HCT116 (cell line): Measurements from ENCODE around the gene ZP1. TPM values are rescaled to one million over a fixed set of nuclear protein-coding genes. Genes with fewer than 3 reads are reported as not detected.

Experiments
- ATAC-seq: fragments of 200-7000 bp; cut with Tn5 transposase; 2 replicates; pipeline ENCODE4 v1.9.1; 2020; ENCODE audit warnings: mild to moderate bottlenecking, moderate library complexity
- BruUV-seq: library from RNA; stranded (reverse); fragments of 400-500 nt; replicated peaks from 2 replicates; lab custom pipeline; 2021; lab: Mats Ljungman, UMichigan
- CTCF ChIA-PET: fragments of 300-600 bp; sonication (Branson Sonifier 250); formaldehyde crosslinking; loops from one replicate; lab custom pipeline; 2021; ENCODE audit warnings: antibody characterized with exemption; lab: Charles Lee
- POLR2A ChIA-PET: fragments of 300-600, 350-600 bp; sonication (Branson Sonifier 250); formaldehyde crosslinking; loops from one replicate; lab custom pipeline; 2021; ENCODE audit warnings: antibody characterized with exemption; lab: Charles Lee
- RAD21 ChIA-PET, 2 experiments: fragments of 300-600 bp; sonication (Branson Sonifier 250); formaldehyde crosslinking; loops; one replicate each; lab custom pipeline; 2023; ENCODE audit warnings: low total read pairs in 2 of 2; ENCODE audit not compliant: uncharacterized antibody in 2 of 2, unreplicated experiment in 2 of 2, low non-redundant PET in 1 of 2; lab: Charles Lee
- DNase-seq: peaks from one replicate; pipeline ENCODE4 v3.0.0-alpha.2; 2010; ENCODE audit warnings: low read depth, low spot score
- H2AFZ ChIP-seq: fragments of 200-600 bp; shearing (Covaris generic), sonication (generic); 2 replicates; pipeline ENCODE4 v1.6.1; 2017; ENCODE audit warnings: low read depth, mixed run types, mixed read lengths, antibody characterized with exemption, low read length; ENCODE audit not compliant: poor library complexity, severe bottlenecking
- H3K27ac ChIP-seq: 2 replicates; pipeline ENCODE4 v1.5.1; 2012; ENCODE audit warnings: low read depth, low read length
- H3K27me3 ChIP-seq: fragments of 200-600 bp; sonication (generic); 2 replicates; pipeline ENCODE4 v1.6.1; 2016; ENCODE audit warnings: mixed run types, low read length, mixed read lengths; ENCODE audit not compliant: insufficient read depth
- H3K36me3 ChIP-seq, 2 experiments: fragments of 200-500 bp in 1 of 2; fragments of 200-600 bp in 1 of 2; sonication (Bioruptor generic) in 1 of 2; sonication (generic) in 1 of 2; 2 replicates each; pipeline versions ENCODE4 v1.5.1 to v1.6.1; 2014 to 2016; ENCODE audit warnings: low read length in 2 of 2, inconsistent platforms in 1 of 2, mixed read lengths in 1 of 2, mixed run types in 1 of 2; ENCODE audit not compliant: insufficient read depth in 2 of 2, control insufficient read depth in 1 of 2
- H3K4me1 ChIP-seq, 2 experiments: fragments of 200-600 bp in 1 of 2; sonication (generic) in 1 of 2; 2 replicates each; pipeline versions ENCODE4 v1.5.1 to v1.6.1; 2012 to 2017; ENCODE audit warnings: low read length in 2 of 2, inconsistent platforms in 1 of 2, mild to moderate bottlenecking in 1 of 2, mixed read lengths in 1 of 2, mixed run types in 1 of 2, moderate library complexity in 1 of 2; ENCODE audit not compliant: insufficient read depth in 2 of 2, control insufficient read depth in 1 of 2
- H3K4me2 ChIP-seq: fragments of 200-600 bp; sonication (generic); 2 replicates; pipeline ENCODE4 v1.6.1; 2017; ENCODE audit warnings: mixed run types, low read length, mixed read lengths
- H3K4me3 ChIP-seq, 2 experiments: fragments of 200-600 bp in 1 of 2; sonication (generic) in 1 of 2; replicated peaks in 1 of 2; 2 replicates each; pipeline ENCODE4 v1.5.1; 2011 to 2016; ENCODE audit warnings: low read length in 2 of 2, control low read depth in 1 of 2, low read depth in 1 of 2, mild to moderate bottlenecking in 1 of 2, mixed read lengths in 1 of 2, mixed run types in 1 of 2
- H3K79me2 ChIP-seq: fragments of 200-600 bp; sonication (generic); 2 replicates; pipeline ENCODE4 v1.6.1; 2017; ENCODE audit warnings: mild to moderate bottlenecking, mixed run types, low read length, moderate library complexity, mixed read lengths; ENCODE audit not compliant: insufficient read depth
- H3K9ac ChIP-seq: fragments of 200-600 bp; sonication (generic); 2 replicates; pipeline ENCODE4 v1.6.1; 2016; ENCODE audit warnings: low read length, mixed read lengths
- H3K9me2 ChIP-seq: fragments of 200-600 bp; sonication (generic), shearing (Covaris generic); 2 replicates; pipeline ENCODE4 v1.6.1; 2017; ENCODE audit warnings: mixed run types, mild to moderate bottlenecking, moderate library complexity; ENCODE audit not compliant: insufficient read depth
- H3K9me3 ChIP-seq, 2 experiments: fragments of 200-500 bp in 1 of 2; fragments of 200-600 bp in 1 of 2; sonication (Bioruptor generic) in 1 of 2; sonication (generic) in 1 of 2; 2 replicates each; pipeline ENCODE4 v1.6.1; 2014 to 2017; ENCODE audit warnings: low read length in 2 of 2, mixed read lengths in 2 of 2, inconsistent platforms in 1 of 2, low read depth in 1 of 2, mild to moderate bottlenecking in 1 of 2, mixed run types in 1 of 2, moderate library complexity in 1 of 2; ENCODE audit not compliant: control insufficient read depth in 1 of 2, insufficient read depth in 1 of 2
- H4K20me1 ChIP-seq: fragments of 200-600 bp; sonication (generic), shearing (Covaris generic); 2 replicates; pipeline ENCODE4 v1.6.1; 2017; ENCODE audit warnings: mixed run types, mild to moderate bottlenecking, moderate library complexity; ENCODE audit not compliant: insufficient read depth
- CBX3 ChIP-seq: IDR thresholded peaks from 2 replicates; pipeline ENCODE4 v1.6.1; 2012; ENCODE audit warnings: low read depth
- CEBPB ChIP-seq: IDR thresholded peaks from 2 replicates; pipeline ENCODE4 v1.6.1; 2012; ENCODE audit warnings: low read depth
- CTCF ChIP-seq, 3 experiments: fragments of 200-600 bp in 1 of 3; sonication (generic) in 1 of 3; IDR thresholded peaks in 2 of 3; conservative IDR thresholded peaks in 1 of 3; 2 replicates each; pipeline ENCODE4 v1.5.1; 2012 to 2017; ENCODE audit warnings: low read depth in 2 of 3, low read length in 2 of 3, antibody characterized with exemption in 1 of 3, borderline replicate concordance in 1 of 3, control low read depth in 1 of 3, mild to moderate bottlenecking in 1 of 3, mixed read lengths in 1 of 3, mixed run types in 1 of 3, moderate library complexity in 1 of 3; ENCODE audit not compliant: insufficient read depth in 1 of 3
- EGR1 ChIP-seq: IDR thresholded peaks from 2 replicates; pipeline ENCODE4 v1.6.1; 2012; ENCODE audit warnings: low read depth
- ELF1 ChIP-seq: IDR thresholded peaks from 2 replicates; pipeline ENCODE4 v1.6.1; 2012; ENCODE audit warnings: low read depth, borderline replicate concordance
- EZH2phosphoT487 ChIP-seq: fragments of 200-600 bp; IDR thresholded peaks from 2 replicates; pipeline ENCODE4 v1.6.1; 2018; ENCODE audit warnings: antibody characterized with exemption, borderline replicate concordance
- FOSL1 ChIP-seq: IDR thresholded peaks from 2 replicates; pipeline ENCODE4 v1.6.1; 2012; ENCODE audit warnings: low read depth
- JUND ChIP-seq: IDR thresholded peaks from 2 replicates; pipeline ENCODE4 v1.6.1; 2012
- MAX ChIP-seq: IDR thresholded peaks from 2 replicates; pipeline ENCODE4 v1.6.1; 2012
- RAD21 ChIP-seq: IDR thresholded peaks from 2 replicates; pipeline ENCODE4 v1.6.1; 2012; ENCODE audit warnings: low read depth, mild to moderate bottlenecking
- SIN3A ChIP-seq: IDR thresholded peaks from 2 replicates; pipeline ENCODE4 v1.6.1; 2012; ENCODE audit warnings: low read depth
- SP1 ChIP-seq: IDR thresholded peaks from 2 replicates; pipeline ENCODE4 v1.6.1; 2012; ENCODE audit warnings: low read depth
- SRF ChIP-seq: IDR thresholded peaks from 2 replicates; pipeline ENCODE4 v1.6.1; 2012; ENCODE audit warnings: low read depth
- TCF7L2 ChIP-seq: IDR thresholded peaks from 2 replicates; pipeline ENCODE4 v1.7.0; 2011; ENCODE audit warnings: borderline replicate concordance, inconsistent platforms; ENCODE audit not compliant: insufficient read depth, insufficient read length; ENCODE audit errors: extremely low read depth
- YY1 ChIP-seq: IDR thresholded peaks from 2 replicates; pipeline ENCODE4 v1.6.1; 2011; ENCODE audit warnings: low read length, low read depth, moderate library complexity, mild to moderate bottlenecking; ENCODE audit not compliant: insufficient replicate concordance; ENCODE audit errors: extremely low read depth
- ZBTB33 ChIP-seq: IDR thresholded peaks from 2 replicates; pipeline ENCODE4 v1.6.1; 2011; ENCODE audit warnings: mild to moderate bottlenecking, low read length, moderate library complexity; ENCODE audit not compliant: insufficient replicate concordance; ENCODE audit errors: extremely low read depth
- ZFX ChIP-seq: fragments of 450-650 bp; IDR thresholded peaks from 2 replicates; pipeline ENCODE4 v1.6.1; 2017
- ZNF274 ChIP-seq: fragments of 200-500 bp; sonication (Bioruptor generic); IDR thresholded peaks from 2 replicates; pipeline ENCODE4 v1.6.1; 2014; ENCODE audit warnings: mild to moderate bottlenecking, low read depth, low read length, inconsistent platforms
- intact Hi-C: fragments of 100-400 bp; cut with micrococcal nuclease; formaldehyde crosslinking; loops from 2 replicates; pipeline ENCODE4 v1.10.0; 2022
- total RNA-seq: library from RNA; stranded (reverse); gene quantifications from one replicate; pipeline ENCODE4 v1.2.1, GENCODE V29; 2021; ENCODE audit not compliant: unreplicated experiment

Gene ZP1
- total RNA-seq, 1 experiment from 2014 or later = not detected

- H3K27me3 ChIP-seq = no peaks in the 10 kb centered on the region
- DNase-seq (no peak), ATAC-seq (no peak)
- H3K9ac ChIP-seq = no peak overlapping the region
- H3K9me2 ChIP-seq = no peaks in the 10 kb centered on the region
- ChIA-PET POLR2A (no interaction called here), CTCF (no interaction called here), RAD21 (no interaction called here)
- peaks cover 10 to 16% of the 10 kb centered on the region in 2 experiments for H3K4me1 ChIP-seq
- H3K9me3 ChIP-seq = no peaks in the 10 kb centered on the region
- intact Hi-C loops = no loop called here
- H4K20me1 ChIP-seq = no peaks in the 10 kb centered on the region
- TF ChIP-seq TCF7L2 (no peak), ZBTB33 (no peak), CBX3 (no peak), RAD21 (no peak), ELF1 (no peak), EGR1 (no peak), SIN3A (no peak), ZFX (no peak)
- no peak overlapping the region for H3K4me3 ChIP-seq
- H3K36me3 ChIP-seq = peaks cover 23 to 66% of the 10 kb centered on the region in 2 experiments
- no peak overlapping the region for H3K4me2 ChIP-seq
- H3K27ac ChIP-seq = no peak overlapping the region
- H3K79me2 ChIP-seq = peaks cover 50% of the 10 kb centered on the region
- no TSS peak for BruUV-seq
- no peak overlapping the region for H2AFZ ChIP-seq
Measured at GRCh38 chr11:60847896-60848295, 19.4 kb upstream of the ZP1 start.

GRCh38 chr11:60848714-60849151 is 18.6 kb upstream of the ZP1 start:
- Histone ChIP-seq H3K27ac (no peak overlapping the region), H3K27me3 (no peaks in the 10 kb centered on the region), H3K9me3 (no peaks in the 10 kb centered on the region), H3K4me1 (peaks cover 5 to 8% of the 10 kb centered on the region in 2 experiments), H3K4me2 (no peak overlapping the region), H2AFZ (no peak overlapping the region), H3K9ac (no peak overlapping the region), H3K36me3 (peaks cover 23 to 66% of the 10 kb centered on the region in 2 experiments), H3K79me2 (peaks cover 42% of the 10 kb centered on the region), H3K9me2 (no peaks in the 10 kb centered on the region), H4K20me1 (no peaks in the 10 kb centered on the region), H3K4me3 (no peak overlapping the region)
- DNase-seq (no peak), ATAC-seq (no peak)
- ChIA-PET POLR2A (no interaction called here), CTCF (no interaction called here), RAD21 (no interaction called here)
- BruUV-seq = no TSS peak
- intact Hi-C loops = no loop called here
- TF ChIP-seq ZNF274 (no peak), CTCF (IDR thresholded peaks at IDR 0.05 in 2 of 3, conservative IDR thresholded peaks at IDR 0.05 in 1 of 3; ENCODE audit: borderline replicate concordance in 1 of 3, insufficient read depth in 1 of 3, low read depth in 2 of 3, low read length in 2 of 3) (no peak), SP1 (no peak), MAX (no peak), ELF1 (no peak), RAD21 (no peak), CEBPB (no peak), FOSL1 (no peak), EGR1 (no peak), SIN3A (no peak), SRF (no peak), EZH2phosphoT487 (no peak), JUND (no peak), YY1 (no peak), ZFX (no peak)
